ENCODE measurements around the gene MCU. TPM values are rescaled to one million over a fixed set of nuclear protein-coding genes. Genes with fewer than 3 reads are reported as not detected.
"Not testable (repeated sequence)": the region's sequence is repeated elsewhere in the genome, so short reads cannot be mapped to it uniquely, and the experiment has no call there.

The MCU gene
- total and polyA plus RNA-seq, 2 donors (not counting 1 experiment from before 2014, with no cell fraction given): 11.7 to 21.1 TPM

- no peak for ATAC-seq (ENCODE audit: low read depth)
- intact Hi-C loops (cut with micrococcal nuclease): no loop called here
- Mint-ChIP-seq H3K4me1 (no peaks in the 10 kb centered on the region), H3K4me3 (no peak overlapping the region), H3K9me3 (ENCODE audit: insufficient read depth) (no peaks in the 10 kb centered on the region), H3K27ac (no peak overlapping the region), H3K27me3 (peaks cover 3% of the 10 kb centered on the region)
- 100% methylated on average over 1 of the region's 4 CpGs for WGBS (ENCODE audit: insufficient coverage)
- CTCF ChIA-PET: no interaction called here
- H3K27ac ChIP-seq (ENCODE audit: low read length in 2 of 2): no peak overlapping the region
- H4K20me1 ChIP-seq (ENCODE audit: control insufficient read depth, insufficient read depth, low read length, poor library complexity, severe bottlenecking): no peaks in the 10 kb centered on the region
- no peaks in the 10 kb centered on the region for H3K36me3 ChIP-seq (replicated peaks in 1 of 2; ENCODE audit: control extremely low read depth in 1 of 2, control insufficient read depth in 1 of 2, extremely low read depth in 1 of 2, insufficient read depth in 2 of 2, low read length in 1 of 2)
- H3K27me3 ChIP-seq (replicated peaks in 1 of 4; ENCODE audit: control extremely low read depth in 1 of 4, control insufficient read depth in 3 of 4, insufficient read depth in 4 of 4, low read length in 3 of 4): no peaks in the 10 kb centered on the region
- H3K4me3 ChIP-seq (ENCODE audit: control extremely low read depth in 1 of 5, extremely low read depth in 1 of 5, insufficient read depth in 1 of 5, low read depth in 2 of 5, low read length in 4 of 5): no peak overlapping the region
- H3K79me2 ChIP-seq (ENCODE audit: control insufficient read depth, insufficient read depth, low read length): no peaks in the 10 kb centered on the region
- POLR2A ChIA-PET: no interaction called here
- no peak for TF ChIP-seq CTCF (IDR thresholded peaks at IDR 0.05)
- TF ChIP-seq EZH2 (IDR thresholded peaks at IDR 0.05; ENCODE audit: borderline replicate concordance, insufficient read depth, low read depth, low read length, poor library complexity, severe bottlenecking): no peak
- H3K4me2 ChIP-seq (replicated peaks; ENCODE audit: low read depth, low read length, poor library complexity, severe bottlenecking): no peak overlapping the region
- DNase-seq: no peak
- H3K9ac ChIP-seq (ENCODE audit: low read length): no peak overlapping the region
- H3K9me3 ChIP-seq (ENCODE audit: control extremely low read depth in 1 of 3, control insufficient read depth in 2 of 3, insufficient read depth in 1 of 3, low read length in 2 of 3): no peaks in the 10 kb centered on the region
- H2AFZ ChIP-seq (ENCODE audit: insufficient read depth, low read depth, low read length, poor library complexity, severe bottlenecking): no peak overlapping the region
- no peaks in the 10 kb centered on the region for H3K4me1 ChIP-seq (ENCODE audit: control insufficient read depth in 2 of 2, insufficient read depth in 2 of 2, low read length in 2 of 2)
These were observed 220.8 kb downstream of the MCU start for GRCh38 chr10:72912736-72913135.

- DNase-seq (no peak), ATAC-seq (ENCODE audit: low read depth) (no peak)
- no peaks in the 10 kb centered on the region for H3K4me1 Mint-ChIP-seq
- TF ChIP-seq CTCF (IDR thresholded peaks at IDR 0.05): no peak
- TF ChIP-seq EZH2 (IDR thresholded peaks at IDR 0.05; ENCODE audit: borderline replicate concordance, insufficient read depth, low read depth, low read length, poor library complexity, severe bottlenecking): no peak
- Histone ChIP-seq H3K9ac (ENCODE audit: low read length) (no peak overlapping the region), H3K36me3 (replicated peaks in 1 of 2; ENCODE audit: control extremely low read depth in 1 of 2, control insufficient read depth in 1 of 2, extremely low read depth in 1 of 2, insufficient read depth in 2 of 2, low read length in 1 of 2) (no peaks in the 10 kb centered on the region), H3K4me3 (ENCODE audit: control extremely low read depth in 1 of 5, extremely low read depth in 1 of 5, insufficient read depth in 1 of 5, low read depth in 2 of 5, low read length in 4 of 5) (no peak overlapping the region), H3K9me3 (ENCODE audit: control extremely low read depth in 1 of 3, control insufficient read depth in 2 of 3, insufficient read depth in 1 of 3, low read length in 2 of 3) (no peaks in the 10 kb centered on the region), H3K27ac (ENCODE audit: low read length in 2 of 2) (no peak overlapping the region), H3K79me2 (ENCODE audit: control insufficient read depth, insufficient read depth, low read length) (no peaks in the 10 kb centered on the region), H3K4me1 (ENCODE audit: control insufficient read depth in 2 of 2, insufficient read depth in 2 of 2, low read length in 2 of 2) (no peaks in the 10 kb centered on the region), H4K20me1 (ENCODE audit: control insufficient read depth, insufficient read depth, low read length, poor library complexity, severe bottlenecking) (no peaks in the 10 kb centered on the region), H3K27me3 (replicated peaks in 1 of 4; ENCODE audit: control extremely low read depth in 1 of 4, control insufficient read depth in 3 of 4, insufficient read depth in 4 of 4, low read length in 3 of 4) (no peaks in the 10 kb centered on the region), H3K4me2 (replicated peaks; ENCODE audit: low read depth, low read length, poor library complexity, severe bottlenecking) (no peak overlapping the region), H2AFZ (ENCODE audit: insufficient read depth, low read depth, low read length, poor library complexity, severe bottlenecking) (no peak overlapping the region)
- H3K4me3 Mint-ChIP-seq: no peak overlapping the region
- intact Hi-C loops (cut with micrococcal nuclease): no loop called here
- CTCF ChIA-PET: no interaction called here
- H3K9me3 Mint-ChIP-seq (ENCODE audit: insufficient read depth): no peaks in the 10 kb centered on the region
- H3K27ac Mint-ChIP-seq: no peak overlapping the region
- 100% methylated on average over 4 of the region's 7 CpGs for WGBS (ENCODE audit: insufficient coverage)
- peaks cover 3% of the 10 kb centered on the region for H3K27me3 Mint-ChIP-seq
- POLR2A ChIA-PET: no interaction called here
These were observed 221.3 kb downstream of the MCU start for GRCh38 chr10:72913287-72913686.

GRCh38 chr10:72917201-72917600, 225.3 kb downstream of the MCU start:
- H3K9me3 Mint-ChIP-seq (ENCODE audit: insufficient read depth): peaks cover 12% of the 10 kb centered on the region
- H3K4me1 Mint-ChIP-seq; H3K4me3 Mint-ChIP-seq; H3K4me3 ChIP-seq (ENCODE audit: control extremely low read depth in 1 of 5, extremely low read depth in 1 of 5, insufficient read depth in 1 of 5, low read depth in 2 of 5, low read length in 4 of 5); H3K9ac ChIP-seq (ENCODE audit: low read length); H4K20me1 ChIP-seq (ENCODE audit: control insufficient read depth, insufficient read depth, low read length, poor library complexity, severe bottlenecking); H2AFZ ChIP-seq (ENCODE audit: insufficient read depth, low read depth, low read length, poor library complexity, severe bottlenecking); H3K27ac ChIP-seq (ENCODE audit: low read length in 2 of 2); H3K4me1 ChIP-seq (ENCODE audit: control insufficient read depth in 2 of 2, insufficient read depth in 2 of 2, low read length in 2 of 2); POLR2A ChIA-PET; CTCF ChIA-PET; H3K27me3 ChIP-seq (replicated peaks in 1 of 4; ENCODE audit: control extremely low read depth in 1 of 4, control insufficient read depth in 3 of 4, insufficient read depth in 4 of 4, low read length in 3 of 4); ATAC-seq (ENCODE audit: low read depth); H3K9me3 ChIP-seq (ENCODE audit: control extremely low read depth in 1 of 3, control insufficient read depth in 2 of 3, insufficient read depth in 1 of 3, low read length in 2 of 3); H3K27me3 Mint-ChIP-seq; H3K36me3 ChIP-seq (replicated peaks in 1 of 2; ENCODE audit: control extremely low read depth in 1 of 2, control insufficient read depth in 1 of 2, extremely low read depth in 1 of 2, insufficient read depth in 2 of 2, low read length in 1 of 2); H3K4me2 ChIP-seq (replicated peaks; ENCODE audit: low read depth, low read length, poor library complexity, severe bottlenecking); DNase-seq; H3K27ac Mint-ChIP-seq; H3K79me2 ChIP-seq (ENCODE audit: control insufficient read depth, insufficient read depth, low read length); intact Hi-C loops (cut with micrococcal nuclease): not testable (repeated sequence)
- no CpG with 5 or more reads among the region's 3 CpGs for WGBS (ENCODE audit: insufficient coverage)

All from B cell (primary cell).